GM12865 (cell line): Measurements from ENCODE around the gene C4BPB.
A peak's percentile ranks its signal among the peaks of the same experiment; 100 is the strongest.

ENCODE experiments used
- DNase-seq: peaks from one replicate; pipeline ENCODE4 v3.0.0; 2010; ENCODE audit warnings: low read depth
- H3K4me3 ChIP-seq: 2 replicates; pipeline ENCODE4 v1.5.1; 2011; ENCODE audit warnings: mild to moderate bottlenecking, low read depth, low read length, control low read depth
- TF ChIP-seq, protein P1 (sequence below): IDR thresholded peaks from 2 replicates; pipeline ENCODE4 v1.5.1; 2011; ENCODE audit warnings: low read length, control low read depth, low read depth, inconsistent platforms; ENCODE audit not compliant: insufficient read depth; ENCODE audit errors: missing control alignments

C4BPB gene

GRCh38 chr1:207049054-207049453 lies 39.6 kb upstream of the C4BPB start:
- no peak overlapping the region for H3K4me3 ChIP-seq
- TF ChIP-seq, protein P1, sequence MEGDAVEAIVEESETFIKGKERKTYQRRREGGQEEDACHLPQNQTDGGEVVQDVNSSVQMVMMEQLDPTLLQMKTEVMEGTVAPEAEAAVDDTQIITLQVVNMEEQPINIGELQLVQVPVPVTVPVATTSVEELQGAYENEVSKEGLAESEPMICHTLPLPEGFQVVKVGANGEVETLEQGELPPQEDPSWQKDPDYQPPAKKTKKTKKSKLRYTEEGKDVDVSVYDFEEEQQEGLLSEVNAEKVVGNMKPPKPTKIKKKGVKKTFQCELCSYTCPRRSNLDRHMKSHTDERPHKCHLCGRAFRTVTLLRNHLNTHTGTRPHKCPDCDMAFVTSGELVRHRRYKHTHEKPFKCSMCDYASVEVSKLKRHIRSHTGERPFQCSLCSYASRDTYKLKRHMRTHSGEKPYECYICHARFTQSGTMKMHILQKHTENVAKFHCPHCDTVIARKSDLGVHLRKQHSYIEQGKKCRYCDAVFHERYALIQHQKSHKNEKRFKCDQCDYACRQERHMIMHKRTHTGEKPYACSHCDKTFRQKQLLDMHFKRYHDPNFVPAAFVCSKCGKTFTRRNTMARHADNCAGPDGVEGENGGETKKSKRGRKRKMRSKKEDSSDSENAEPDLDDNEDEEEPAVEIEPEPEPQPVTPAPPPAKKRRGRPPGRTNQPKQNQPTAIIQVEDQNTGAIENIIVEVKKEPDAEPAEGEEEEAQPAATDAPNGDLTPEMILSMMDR = no peak
- no peak for DNase-seq

DNA sequence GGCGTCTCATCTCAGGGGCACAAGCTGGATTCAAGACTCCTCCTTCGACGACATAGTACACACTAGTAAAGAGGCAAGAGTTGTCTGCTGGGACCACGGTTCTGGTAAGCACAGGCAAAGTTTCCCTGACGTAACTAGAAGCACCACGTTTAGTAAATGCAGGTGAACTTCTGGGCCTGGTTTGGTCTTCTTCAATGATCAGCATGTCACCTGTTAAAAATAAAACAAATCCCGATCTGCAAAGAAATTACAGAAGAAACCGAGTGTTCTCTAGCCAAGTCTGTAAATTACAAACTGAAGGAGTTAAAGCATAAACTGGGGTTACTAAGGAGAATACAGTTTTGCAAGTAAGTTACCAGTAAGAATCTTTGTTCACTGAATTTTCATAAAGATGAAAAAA lies 39.1 kb upstream of the C4BPB start:
- TF ChIP-seq, protein P1 = no peak
- peak overlapping the region; percentile 98 for H3K4me3 ChIP-seq
- DNase-seq = no peak

DNA sequence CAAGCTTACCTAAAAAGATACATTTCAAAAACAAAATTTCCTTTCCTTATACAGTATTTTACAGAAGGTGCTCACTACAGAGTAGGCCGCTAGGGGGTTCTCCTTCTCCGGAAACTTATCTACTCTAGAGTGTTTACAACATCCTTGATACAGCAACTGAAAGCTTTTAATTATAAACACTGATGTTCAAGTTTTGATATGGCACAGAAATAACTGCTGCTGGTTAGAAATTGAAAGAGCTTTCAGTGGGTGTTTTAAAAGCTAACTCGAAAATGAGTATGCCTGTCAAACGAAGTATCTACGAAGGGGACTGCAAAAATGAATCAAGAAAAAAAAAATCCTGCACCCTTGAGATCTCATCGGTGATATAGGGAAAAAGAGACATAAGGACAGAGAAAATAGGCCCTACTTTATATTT lies 38.7 kb upstream of the C4BPB start:
- H3K4me3 ChIP-seq = peak overlapping the region; percentile 98
- peak; percentile 76 for DNase-seq
- TF ChIP-seq, protein P1 = peak; percentile 71

DNA sequence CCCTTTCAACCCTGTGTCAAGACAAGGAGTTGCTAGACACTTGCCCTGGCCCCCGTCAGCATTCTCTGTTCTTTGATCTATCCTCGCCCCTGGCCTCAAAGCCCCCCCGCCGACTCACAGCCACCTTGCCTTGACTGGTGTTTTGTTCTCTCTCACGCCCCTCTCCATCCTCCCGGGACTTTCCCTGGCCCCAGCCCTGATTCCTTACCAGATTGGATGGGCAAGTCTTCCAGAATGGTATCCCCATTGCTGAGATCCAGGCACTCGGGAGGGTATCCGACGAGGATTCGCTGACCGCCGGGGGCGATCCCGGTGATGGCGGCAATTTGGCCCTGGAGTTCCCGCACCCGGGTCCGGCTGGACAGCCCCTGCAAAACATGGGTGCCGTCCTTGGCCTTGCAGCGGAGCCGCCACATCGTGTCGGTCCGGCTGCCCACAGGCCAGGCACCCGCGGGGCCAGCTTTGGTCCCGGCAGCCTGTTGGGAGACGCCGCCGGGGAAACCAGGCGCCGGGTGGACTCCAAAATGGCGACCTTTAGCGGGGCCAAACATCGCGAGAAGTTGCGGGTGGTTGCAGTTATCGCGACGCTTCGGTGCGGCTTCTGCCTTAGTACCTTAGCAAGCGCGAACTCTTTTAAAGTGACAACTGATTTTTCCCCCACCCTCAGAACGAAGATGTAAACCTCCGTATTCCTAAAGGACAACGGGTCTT lies 38.0 kb upstream of the C4BPB start:
- peak overlapping the region; percentile 98 for H3K4me3 ChIP-seq
- TF ChIP-seq, protein P1 = no peak
- peak; percentile 95 for DNase-seq

- TF ChIP-seq, protein P1 = no peak
- DNase-seq = no peak
- peak within 1 kb of the TSS; percentile 98 for H3K4me3 ChIP-seq
Observed at GRCh38 chr1:207051191-207051943, 37.3 kb upstream of the C4BPB start, which contains the start of gene YOD1. TSS of gene YOD1 (minus strand) at chr1:207051208. CDS start at chr1:207051030, 178 bp downstream.

GRCh38 chr1:207052911-207053769 lies 35.5 kb upstream of the C4BPB start, which contains the start of gene PFKFB2:
TSS of gene PFKFB2 (plus strand) at chr1:207053275. CDS start at chr1:207054718, 1,443 bp downstream.
- TF ChIP-seq, protein P1 = peak; percentile 6
- DNase-seq = peak; percentile 93
- peak within 1 kb of the TSS; percentile 80 for H3K4me3 ChIP-seq
